Kidney (tissue), 14 donors: ENCODE data around the gene PDE4D. TPM values are rescaled to one million over a fixed set of nuclear protein-coding genes. Genes with fewer than 3 reads are reported as not detected.

Experiments used
- DNase-seq, 5 donors: peaks; one replicate each; pipeline ENCODE4 v3.0.0-alpha.2; 2013 to 2020
- FAIRE-seq: peaks from 2 replicates; lab custom pipeline; 2012; peaks lifted over from hg19 to GRCh38; lab: Jason Lieb, UNC
- H3K27ac ChIP-seq, 2 donors: one replicate each; pipeline ENCODE4 v1.7.0; 2013; ENCODE audit warnings: low read depth in 2 of 2, low read length in 2 of 2, inconsistent platforms in 1 of 2
- H3K27me3 ChIP-seq: one replicate; pipeline ENCODE4 v1.7.1; 2013; ENCODE audit warnings: low read length, inconsistent platforms; ENCODE audit not compliant: control insufficient read depth, insufficient read depth
- H3K36me3 ChIP-seq, 3 donors: one replicate each; pipeline versions ENCODE4 v1.7.0 to v1.7.1; 2013; ENCODE audit warnings: low read length in 3 of 3, control low read depth in 1 of 3, inconsistent platforms in 1 of 3; ENCODE audit not compliant: insufficient read depth in 3 of 3, control insufficient read depth in 2 of 3
- H3K4me1 ChIP-seq, 3 donors: one replicate each; pipeline versions ENCODE4 v1.7.0 to v1.7.1; 2013; ENCODE audit warnings: low read length in 3 of 3, inconsistent platforms in 1 of 3, low read depth in 1 of 3; ENCODE audit not compliant: control insufficient read depth in 2 of 3, insufficient read depth in 2 of 3
- H3K4me3 ChIP-seq, 3 donors: one replicate each; pipeline versions ENCODE4 v1.7.0 to v1.8.1; 2013; ENCODE audit warnings: low read length in 3 of 3, control low read depth in 1 of 3, inconsistent platforms in 1 of 3
- H3K9ac ChIP-seq, 3 donors: one replicate each; pipeline versions ENCODE4 v1.7.0 to v1.7.1; 2013; ENCODE audit warnings: low read length in 3 of 3, control low read depth in 1 of 3, inconsistent platforms in 1 of 3
- H3K9me3 ChIP-seq, 3 donors: one replicate each; pipeline versions ENCODE4 v1.7.0 to v1.7.1; 2013; ENCODE audit warnings: low read length in 3 of 3, control low read depth in 1 of 3, inconsistent platforms in 1 of 3; ENCODE audit not compliant: control insufficient read depth in 2 of 3, insufficient read depth in 1 of 3
- intact Hi-C: fragments of 100-400 bp; cut with DNase I; formaldehyde crosslinking; loops from one replicate; pipeline ENCODE4 v1.11.1; 2022
- polyA plus RNA-seq: library from polyadenylated mRNA; stranded (reverse); fragments of 350-450 nt; fragmentation: Illumina TruSeq; extraction: RNeasy Lipid Tissue Mini Kit (QIAGEN cat#74804); gene quantifications from one replicate; pipeline ENCODE4 v1.2.3, GENCODE V29; 2014; ENCODE audit warnings: low read depth, low replicate concordance; ENCODE audit not compliant: insufficient read depth
- total RNA-seq: library from RNA; stranded (reverse); fragmentation: NEBNext Ultra II Directional; extraction: Animal tissue kit (Norgen Biotek cat#: 25700); gene quantifications from one replicate; pipeline ENCODE4 v1.2.1, GENCODE V29; 2021
- TF ChIP-seq, protein P1 (sequence below): IDR thresholded peaks from 3 replicates; pipeline ENCODE4 v1.5.1; 2012; ENCODE audit warnings: mild to moderate bottlenecking, moderate library complexity, borderline replicate concordance; ENCODE audit not compliant: insufficient read depth; ENCODE audit errors: extremely low read depth
- donor health status: control.
- donor health status: control.
- donor health status: control.
- donor health status: control.
- donor health status: control.
- donor health status: DM: yes; HTN: yes; CAD: no.
- donor health status: Normal renal cell carcinoma (clear cell type).

Gene PDE4D
- total and polyA plus RNA-seq, 2 donors from 2014 or later, result 9.2 to 78.9 TPM

- DNase-seq, result no peak
- Histone ChIP-seq H3K9me3 (no peaks in the 10 kb centered on the region), H3K9ac (no peak overlapping the region), H3K27me3 (no peaks in the 10 kb centered on the region), H3K4me1 (no peaks in the 10 kb centered on the region), H3K27ac (no peak overlapping the region), H3K36me3 (no peaks in the 10 kb centered on the region), H3K4me3 (no peak overlapping the region)
- TF ChIP-seq, protein P1, sequence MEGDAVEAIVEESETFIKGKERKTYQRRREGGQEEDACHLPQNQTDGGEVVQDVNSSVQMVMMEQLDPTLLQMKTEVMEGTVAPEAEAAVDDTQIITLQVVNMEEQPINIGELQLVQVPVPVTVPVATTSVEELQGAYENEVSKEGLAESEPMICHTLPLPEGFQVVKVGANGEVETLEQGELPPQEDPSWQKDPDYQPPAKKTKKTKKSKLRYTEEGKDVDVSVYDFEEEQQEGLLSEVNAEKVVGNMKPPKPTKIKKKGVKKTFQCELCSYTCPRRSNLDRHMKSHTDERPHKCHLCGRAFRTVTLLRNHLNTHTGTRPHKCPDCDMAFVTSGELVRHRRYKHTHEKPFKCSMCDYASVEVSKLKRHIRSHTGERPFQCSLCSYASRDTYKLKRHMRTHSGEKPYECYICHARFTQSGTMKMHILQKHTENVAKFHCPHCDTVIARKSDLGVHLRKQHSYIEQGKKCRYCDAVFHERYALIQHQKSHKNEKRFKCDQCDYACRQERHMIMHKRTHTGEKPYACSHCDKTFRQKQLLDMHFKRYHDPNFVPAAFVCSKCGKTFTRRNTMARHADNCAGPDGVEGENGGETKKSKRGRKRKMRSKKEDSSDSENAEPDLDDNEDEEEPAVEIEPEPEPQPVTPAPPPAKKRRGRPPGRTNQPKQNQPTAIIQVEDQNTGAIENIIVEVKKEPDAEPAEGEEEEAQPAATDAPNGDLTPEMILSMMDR, result no peak
- intact Hi-C loops, result no loop called here
- FAIRE-seq, result no peak
These were observed 110.3 kb downstream of the PDE4D start for GRCh38 chr5:59783264-59783663.

- DNase-seq (no peak), FAIRE-seq (no peak)
- Histone ChIP-seq H3K4me3 (no peak overlapping the region), H3K36me3 (no peaks in the 10 kb centered on the region), H3K27me3 (no peaks in the 10 kb centered on the region), H3K27ac (no peak overlapping the region), H3K9ac (no peak overlapping the region), H3K9me3 (no peaks in the 10 kb centered on the region), H3K4me1 (no peaks in the 10 kb centered on the region)
- intact Hi-C loops, result no loop called here
- TF ChIP-seq, protein P1, result no peak
These were observed 110.7 kb downstream of the PDE4D start for GRCh38 chr5:59782856-59783255.

DNA sequence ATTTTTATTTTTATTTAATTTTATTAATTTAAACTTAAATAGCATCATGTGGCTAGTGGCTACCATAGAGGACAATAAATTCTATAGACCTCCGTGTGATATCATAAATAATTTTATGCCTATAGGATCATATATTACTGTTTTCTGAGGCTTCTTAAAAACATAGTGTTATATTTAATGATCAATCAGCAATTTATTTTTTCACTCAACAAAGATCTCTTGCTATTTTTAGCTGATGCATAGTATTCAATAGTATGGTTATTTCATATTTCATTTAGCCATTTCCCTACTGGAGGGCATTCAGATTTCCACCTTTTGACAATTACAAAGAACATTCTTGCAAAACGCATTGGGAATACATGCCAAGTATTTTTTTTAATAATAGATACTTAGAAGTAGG is 114.1 kb downstream of the PDE4D start:
- Histone ChIP-seq H3K36me3 (no peaks in the 10 kb centered on the region), H3K9ac (no peak overlapping the region), H3K4me3 (no peak overlapping the region), H3K27ac (no peak overlapping the region), H3K4me1 (no peaks in the 10 kb centered on the region), H3K27me3 (no peaks in the 10 kb centered on the region), H3K9me3 (no peaks in the 10 kb centered on the region)
- TF ChIP-seq, protein P1, result no peak
- intact Hi-C loops, result no loop called here
- FAIRE-seq (no peak), DNase-seq (no peak)

DNA sequence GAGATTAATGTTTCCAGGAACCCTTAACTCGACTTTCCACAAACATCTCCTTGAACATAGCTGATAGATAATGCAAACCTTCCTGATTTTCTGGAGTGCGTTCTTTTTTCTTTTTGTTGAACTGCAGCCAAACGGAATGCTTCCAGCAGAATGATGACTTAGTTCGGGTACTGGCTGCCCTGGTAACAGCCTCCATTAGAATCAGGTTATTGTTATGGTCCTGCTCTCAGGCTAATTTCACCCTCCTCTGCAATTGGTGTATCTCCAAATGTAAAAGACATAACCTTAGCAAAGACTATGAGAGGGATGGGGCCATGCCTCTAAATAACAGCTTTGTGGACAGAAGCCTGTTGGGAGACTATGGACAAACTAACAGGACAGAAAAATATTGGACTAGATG is 116.5 kb downstream of the PDE4D start:
- intact Hi-C loops, result no loop called here
- Histone ChIP-seq H3K9ac (no peak overlapping the region), H3K9me3 (no peaks in the 10 kb centered on the region), H3K4me3 (no peak overlapping the region), H3K36me3 (no peaks in the 10 kb centered on the region), H3K27ac (no peak overlapping the region), H3K27me3 (no peaks in the 10 kb centered on the region), H3K4me1 (no peaks in the 10 kb centered on the region)
- FAIRE-seq (no peak), DNase-seq (no peak)
- TF ChIP-seq, protein P1, result no peak
